Stimulated activated naive CD8-positive, alpha-beta T cell treated with anti-CD3 and anti-CD28 coated beads, Interleukin-15, amount 100 ng/mL, for 72 hours (primary cell): ENCODE measurements around the gene PLCB4.

ENCODE experiments used
- ATAC-seq: fragments of 150-1000 bp; cut with Tn5 transposase; 2 replicates; pipeline ENCODE4 v1.10.0; 2021; ENCODE audit warnings: mild to moderate bottlenecking, moderate library complexity
- DNase-seq, 2 donors: peaks; one replicate each; pipeline ENCODE4 v3.0.0; 2021 to 2022
- H3K27ac Mint-ChIP-seq, 2 donors: one replicate each; pipeline ENCODE4 v1.8.0; 2022; ENCODE audit warnings: mild to moderate bottlenecking in 2 of 2, mixed read lengths in 2 of 2, moderate library complexity in 2 of 2
- H3K27me3 Mint-ChIP-seq: one replicate; pipeline ENCODE4 v1.8.0; 2022; ENCODE audit warnings: mixed read lengths
- H3K4me1 Mint-ChIP-seq: one replicate; pipeline ENCODE4 v1.8.0; 2022; ENCODE audit warnings: mild to moderate bottlenecking, mixed read lengths
- H3K4me3 Mint-ChIP-seq, 2 donors: one replicate each; pipeline ENCODE4 v1.8.0; 2022; ENCODE audit warnings: mild to moderate bottlenecking in 2 of 2, mixed read lengths in 2 of 2, moderate library complexity in 1 of 2
- H3K9me3 Mint-ChIP-seq, 2 donors: one replicate each; pipeline ENCODE4 v1.8.0; 2022; ENCODE audit warnings: mixed read lengths in 2 of 2

The PLCB4 gene

GRCh38 chr20:9454791-9455190, 385.9 kb downstream of the PLCB4 start:
- H3K9me3 Mint-ChIP-seq = no peaks in the 10 kb centered on the region

DNA sequence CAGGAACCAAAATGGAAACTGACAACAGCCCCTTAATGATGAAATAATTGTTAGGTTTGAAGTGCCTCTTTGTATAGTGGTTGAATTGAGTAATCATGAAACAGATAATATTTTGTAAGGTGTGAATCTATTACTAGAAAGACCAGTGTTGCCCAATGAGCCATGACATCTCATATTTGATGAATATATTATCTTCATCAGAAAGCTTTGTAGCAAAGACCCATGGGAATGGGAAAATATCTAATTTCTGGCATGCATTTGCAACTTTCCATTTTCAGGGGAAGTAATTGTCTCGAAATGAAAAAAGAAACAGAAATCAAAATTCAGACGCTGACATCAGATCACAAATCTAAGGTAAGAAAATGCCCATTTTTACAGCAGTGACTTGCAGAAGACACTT, 388.2 kb downstream of the PLCB4 start:
- peaks cover 0 to under 1% of the 10 kb centered on the region in 2 donors for H3K9me3 Mint-ChIP-seq
- no peak overlapping the region for H3K27ac Mint-ChIP-seq

More at GRCh38 chr20:9454791-9455190, 385.9 kb downstream of the PLCB4 start:
- Mint-ChIP-seq H3K4me1 (no peaks in the 10 kb centered on the region), H3K4me3 (no peak overlapping the region), H3K27me3 (no peaks in the 10 kb centered on the region), H3K27ac (no peak overlapping the region)
- no peak for DNase-seq
- no peak for ATAC-seq

GRCh38 chr20:9458138-9458796, 389.4 kb downstream of the PLCB4 start:
- H3K4me1 Mint-ChIP-seq = no peaks in the 10 kb centered on the region
- ATAC-seq (no peak), DNase-seq (no peak)
- no peak overlapping the region for H3K4me3 Mint-ChIP-seq
- H3K27ac Mint-ChIP-seq = no peak overlapping the region
- H3K9me3 Mint-ChIP-seq = peaks cover 0 to 7% of the 10 kb centered on the region in 2 donors
- no peaks in the 10 kb centered on the region for H3K27me3 Mint-ChIP-seq

More for the DNA sequence above, 388.2 kb downstream of the PLCB4 start:
- Mint-ChIP-seq H3K27me3 (no peaks in the 10 kb centered on the region), H3K4me3 (no peak overlapping the region), H3K4me1 (no peaks in the 10 kb centered on the region)
- ATAC-seq (no peak), DNase-seq (no peak)

DNA sequence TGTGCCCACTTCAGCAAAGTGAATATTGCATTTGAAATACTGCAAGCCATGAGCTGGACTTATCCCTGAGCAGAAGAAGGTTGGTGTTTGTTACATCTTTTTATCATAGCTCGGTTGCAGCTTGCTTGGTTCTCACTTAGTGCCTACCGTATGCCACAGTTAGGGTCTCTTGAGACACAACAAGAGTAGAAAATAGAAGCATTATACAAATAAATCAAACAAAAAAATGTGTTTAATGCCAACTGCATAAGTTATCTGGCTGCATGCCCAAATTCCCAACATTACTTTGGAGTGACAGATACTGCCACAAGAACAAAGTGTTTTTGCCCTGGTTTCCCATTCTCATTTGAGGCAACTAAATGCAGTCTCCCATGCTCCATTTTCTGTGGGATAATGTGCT, 391.6 kb downstream of the PLCB4 start:
- no peaks in the 10 kb centered on the region for H3K4me1 Mint-ChIP-seq
- peaks cover 4 to 21% of the 10 kb centered on the region in 2 donors for H3K9me3 Mint-ChIP-seq
- H3K27me3 Mint-ChIP-seq = no peaks in the 10 kb centered on the region
- no peak overlapping the region for H3K27ac Mint-ChIP-seq
- H3K4me3 Mint-ChIP-seq = no peak overlapping the region
- DNase-seq (no peak), ATAC-seq (no peak)

DNA sequence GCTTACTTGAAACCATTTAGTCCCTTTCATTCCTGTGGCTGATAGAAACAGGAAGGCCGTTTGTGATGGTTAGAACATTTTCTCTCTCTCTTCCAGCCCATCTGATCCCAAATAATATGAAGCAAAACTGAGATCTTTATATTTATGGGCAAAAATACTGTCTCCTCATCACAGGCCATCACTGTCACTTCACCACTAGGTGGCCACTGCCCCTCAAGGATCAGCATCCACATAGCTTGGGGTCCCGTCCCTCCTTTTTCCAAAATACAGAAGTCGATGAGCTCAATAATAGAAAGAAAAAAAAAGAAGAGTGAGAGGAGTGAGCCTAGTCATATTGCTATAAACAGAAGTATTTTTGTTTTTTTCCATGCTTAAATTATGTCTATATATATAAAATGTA, 399.1 kb downstream of the PLCB4 start:
- no peak overlapping the region for H3K4me3 Mint-ChIP-seq
- H3K27me3 Mint-ChIP-seq = no peaks in the 10 kb centered on the region
- H3K27ac Mint-ChIP-seq = no peak overlapping the region
- no peaks in the 10 kb centered on the region for H3K4me1 Mint-ChIP-seq
- no peak for DNase-seq
- no peak for ATAC-seq
- H3K9me3 Mint-ChIP-seq = peaks cover 4 to 14% of the 10 kb centered on the region in 2 donors

DNA sequence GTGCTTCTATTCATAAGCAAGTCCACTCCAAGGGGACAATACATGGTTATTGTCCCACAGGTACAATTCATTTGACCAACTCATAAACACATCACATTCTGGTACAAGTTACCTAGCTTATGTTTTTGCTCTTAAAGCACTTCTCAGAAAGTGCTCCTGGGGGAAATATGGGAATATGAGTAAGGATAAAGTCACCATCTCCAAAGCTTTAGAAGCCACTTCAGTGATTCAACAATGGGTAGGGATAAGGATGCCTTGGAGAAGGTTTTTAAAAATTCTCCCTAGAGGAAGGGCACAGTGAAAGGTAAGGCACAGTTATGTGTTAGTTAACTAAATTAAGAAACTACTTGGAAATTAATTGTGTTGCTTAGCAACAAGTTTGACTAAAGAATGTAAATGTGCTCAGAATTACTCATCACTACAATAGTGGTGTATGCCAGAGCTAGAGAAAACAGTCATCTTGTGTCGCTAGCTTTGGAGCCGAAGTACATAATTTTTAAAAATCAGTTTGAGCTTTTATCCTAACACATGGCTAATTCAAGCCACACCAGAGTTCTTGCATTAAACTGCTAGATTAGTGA, 406.0 kb downstream of the PLCB4 start:
- ATAC-seq (no peak), DNase-seq (no peak)
- Mint-ChIP-seq H3K27ac (no peak overlapping the region), H3K4me1 (no peaks in the 10 kb centered on the region), H3K27me3 (no peaks in the 10 kb centered on the region), H3K4me3 (no peak overlapping the region), H3K9me3 (no peaks in the 10 kb centered on the region)

DNA sequence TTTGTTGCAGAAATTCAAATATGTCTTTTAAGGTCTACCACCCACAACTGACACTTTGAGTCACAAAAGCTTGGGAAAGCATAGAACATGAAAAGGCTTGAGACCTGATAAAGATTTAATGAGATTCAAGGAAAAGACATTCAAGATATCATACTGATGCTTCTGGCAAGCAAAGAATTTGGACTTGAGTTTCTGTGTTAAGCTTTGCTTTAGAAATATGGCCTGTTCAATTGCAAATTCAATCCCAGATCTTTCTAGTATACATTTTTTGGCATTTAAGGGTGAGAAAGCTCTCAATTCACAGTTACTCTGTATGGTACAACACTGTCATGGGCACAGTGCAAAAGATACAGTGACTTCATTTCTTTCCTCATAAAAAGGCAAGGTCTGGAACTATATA, 406.6 kb downstream of the PLCB4 start:
- no peak for ATAC-seq
- no peak for DNase-seq
- no peaks in the 10 kb centered on the region for H3K4me1 Mint-ChIP-seq
- no peaks in the 10 kb centered on the region for H3K9me3 Mint-ChIP-seq
- no peaks in the 10 kb centered on the region for H3K27me3 Mint-ChIP-seq
- no peak overlapping the region for H3K27ac Mint-ChIP-seq
- no peak overlapping the region for H3K4me3 Mint-ChIP-seq

GRCh38 chr20:9476174-9476573, 407.3 kb downstream of the PLCB4 start:
- Mint-ChIP-seq H3K4me1 (no peaks in the 10 kb centered on the region), H3K4me3 (no peak overlapping the region), H3K27ac (no peak overlapping the region), H3K9me3 (no peaks in the 10 kb centered on the region), H3K27me3 (no peaks in the 10 kb centered on the region)
- DNase-seq = no peak
- ATAC-seq = no peak

DNA sequence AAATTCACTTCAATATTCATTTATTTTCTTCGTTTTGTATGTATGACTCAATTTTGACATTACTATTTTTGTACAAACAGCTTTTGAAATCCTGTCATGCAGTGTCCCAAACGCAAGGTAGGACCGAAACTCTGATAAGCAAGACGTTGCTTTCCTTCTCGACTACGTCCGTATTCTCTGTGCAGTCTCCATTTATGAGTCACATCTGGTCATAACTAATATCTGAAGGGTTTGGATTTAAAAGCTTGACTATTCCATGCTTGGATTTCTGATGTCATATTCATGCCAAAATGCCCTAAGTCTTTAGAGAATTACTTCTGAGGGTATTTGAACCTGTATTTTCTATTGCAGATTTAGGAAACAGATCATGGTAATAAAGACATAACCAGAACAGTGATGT, 407.8 kb downstream of the PLCB4 start:
- Mint-ChIP-seq H3K9me3 (no peaks in the 10 kb centered on the region), H3K27ac (no peak overlapping the region), H3K4me1 (no peaks in the 10 kb centered on the region), H3K4me3 (no peak overlapping the region), H3K27me3 (no peaks in the 10 kb centered on the region)
- DNase-seq = no peak
- no peak for ATAC-seq

GRCh38 chr20:9478771-9479170, 409.9 kb downstream of the PLCB4 start:
- Mint-ChIP-seq H3K27me3 (no peaks in the 10 kb centered on the region), H3K9me3 (peaks cover 0 to 5% of the 10 kb centered on the region in 2 donors), H3K4me3 (no peak overlapping the region), H3K27ac (no peak overlapping the region), H3K4me1 (no peaks in the 10 kb centered on the region)
- ATAC-seq = no peak
- no peak for DNase-seq

GRCh38 chr20:9480066-9480465, 411.2 kb downstream of the PLCB4 start:
- Mint-ChIP-seq H3K27me3 (no peaks in the 10 kb centered on the region), H3K9me3 (peaks cover 0 to 5% of the 10 kb centered on the region in 2 donors), H3K4me3 (no peak overlapping the region), H3K27ac (no peak overlapping the region), H3K4me1 (no peaks in the 10 kb centered on the region)
- DNase-seq (no peak), ATAC-seq (no peak)

- Mint-ChIP-seq H3K27ac (no peak overlapping the region), H3K9me3 (peaks cover 5 to 10% of the 10 kb centered on the region in 2 donors), H3K27me3 (no peaks in the 10 kb centered on the region), H3K4me1 (no peaks in the 10 kb centered on the region), H3K4me3 (no peak overlapping the region)
- ATAC-seq (no peak), DNase-seq (no peak)
Measured at GRCh38 chr20:9482180-9482579, 413.3 kb downstream of the PLCB4 start.

DNA sequence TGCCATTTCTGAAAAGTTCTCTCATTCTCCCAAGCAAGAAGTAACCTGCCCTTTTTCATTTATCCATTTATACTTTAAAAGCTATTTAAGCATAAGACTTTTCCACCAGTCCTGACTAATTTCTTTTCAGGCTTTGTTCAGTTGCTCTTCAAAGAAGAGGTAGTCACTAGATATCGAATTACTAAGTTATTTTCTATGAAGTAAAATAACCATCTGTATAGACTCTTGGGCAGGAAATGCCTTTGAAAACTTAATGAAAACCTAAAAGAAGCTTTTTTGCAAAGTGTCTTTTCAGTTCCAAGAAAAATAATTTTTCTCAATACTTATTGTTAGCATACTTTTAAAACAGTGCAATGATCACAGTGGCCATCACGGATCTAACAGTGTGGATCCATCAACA, 414.2 kb downstream of the PLCB4 start:
- no peaks in the 10 kb centered on the region for H3K27me3 Mint-ChIP-seq
- H3K9me3 Mint-ChIP-seq = peaks cover 5 to 10% of the 10 kb centered on the region in 2 donors
- H3K4me3 Mint-ChIP-seq = no peak overlapping the region
- H3K27ac Mint-ChIP-seq = no peak overlapping the region
- no peak for ATAC-seq
- no peaks in the 10 kb centered on the region for H3K4me1 Mint-ChIP-seq
- no peak for DNase-seq

DNA sequence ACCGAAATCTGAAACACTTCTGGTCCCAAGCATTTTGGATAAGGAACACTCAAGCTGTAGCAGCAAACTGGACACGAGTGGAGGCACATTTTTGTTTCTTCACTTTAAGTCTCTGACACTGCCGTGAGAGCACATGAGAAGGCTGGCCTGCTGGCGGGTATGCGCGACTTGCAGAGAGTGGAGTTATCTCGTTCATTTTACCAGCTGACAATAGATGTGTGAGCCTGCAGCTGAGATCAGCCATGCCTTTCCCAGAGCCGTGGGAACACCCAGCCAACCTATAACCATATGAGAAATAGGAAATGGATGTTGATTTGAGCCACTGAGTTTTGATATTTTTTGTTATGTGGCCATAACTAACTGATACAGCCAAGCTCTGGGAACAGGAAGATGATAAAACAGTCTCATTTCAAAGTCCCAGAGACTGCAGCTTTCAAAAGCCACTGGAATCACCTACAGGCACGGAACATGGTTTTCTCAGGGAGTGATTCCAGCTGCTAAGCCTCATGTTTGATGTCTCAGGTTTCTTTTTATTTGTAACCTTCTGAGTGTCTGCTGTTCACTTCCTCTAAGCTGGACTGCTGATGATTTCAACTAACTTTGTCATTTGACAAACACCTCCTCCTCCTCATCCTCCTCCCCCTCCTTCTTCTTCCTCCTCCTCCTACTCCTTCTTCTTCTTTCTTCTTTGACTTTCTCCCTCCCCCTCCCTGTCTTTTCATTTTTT, 416.9 kb downstream of the PLCB4 start:
- H3K4me3 Mint-ChIP-seq = no peak overlapping the region
- peaks cover 10 to 13% of the 10 kb centered on the region in 2 donors for H3K9me3 Mint-ChIP-seq
- no peak for ATAC-seq
- no peaks in the 10 kb centered on the region for H3K27me3 Mint-ChIP-seq
- H3K4me1 Mint-ChIP-seq = no peaks in the 10 kb centered on the region
- no peak overlapping the region for H3K27ac Mint-ChIP-seq
- DNase-seq = no peak

GRCh38 chr20:9487231-9487630, 418.3 kb downstream of the PLCB4 start:
- DNase-seq (no peak), ATAC-seq (no peak)
- Mint-ChIP-seq H3K27me3 (no peaks in the 10 kb centered on the region), H3K4me1 (no peaks in the 10 kb centered on the region), H3K27ac (no peak overlapping the region), H3K9me3 (peaks cover 10 to 13% of the 10 kb centered on the region in 2 donors), H3K4me3 (no peak overlapping the region)

GRCh38 chr20:9488063-9488462, 419.2 kb downstream of the PLCB4 start:
- ATAC-seq = no peak
- H3K9me3 Mint-ChIP-seq = peaks cover 8 to 17% of the 10 kb centered on the region in 2 donors
- H3K4me3 Mint-ChIP-seq = no peak overlapping the region
- no peaks in the 10 kb centered on the region for H3K27me3 Mint-ChIP-seq
- no peak for DNase-seq
- no peaks in the 10 kb centered on the region for H3K4me1 Mint-ChIP-seq
- no peak overlapping the region for H3K27ac Mint-ChIP-seq
